Stimulated activated CD4-positive, alpha-beta T cell treated with anti-CD3 and anti-CD28 coated beads, Interleukin-15, amount 100 ng/mL, for 24 hours (primary cell): Measurements from ENCODE around the gene CBY2.
A peak's percentile ranks its signal among the peaks of the same experiment; 100 is the strongest.

ENCODE experiments used
- DNase-seq: peaks from one replicate; pipeline ENCODE4 v3.0.0-alpha.2; 2020

The CBY2 gene

GRCh38 chr13:45702869-45703391, 810 bp downstream of the CBY2 start:
- DNase-seq = no peak

- DNase-seq = no peak
These were observed 2.2 kb downstream of the CBY2 start for GRCh38 chr13:45704211-45704739.

GRCh38 chr13:45704854-45705695, 3.0 kb downstream of the CBY2 start:
- DNase-seq = no peak

- no peak for DNase-seq
These were observed 3.8 kb downstream of the CBY2 start for GRCh38 chr13:45705918-45706317.

- DNase-seq = no peak
These were observed 5.5 kb downstream of the CBY2 start for GRCh38 chr13:45707516-45708100.

- DNase-seq = no peak
These were observed 9.8 kb downstream of the CBY2 start for GRCh38 chr13:45711951-45712350.

GRCh38 chr13:45713106-45713690, 11.1 kb downstream of the CBY2 start:
- DNase-seq = no peak

GRCh38 chr13:45713721-45714120, 11.6 kb downstream of the CBY2 start:
- no peak for DNase-seq

- no peak for DNase-seq
These were observed 12.1 kb downstream of the CBY2 start for GRCh38 chr13:45714170-45714569.

GRCh38 chr13:45715351-45715750, 13.2 kb downstream of the CBY2 start:
- no peak for DNase-seq

GRCh38 chr13:45717349-45717748, 15.2 kb downstream of the CBY2 start:
- no peak for DNase-seq

GRCh38 chr13:45718063-45718462, 15.9 kb downstream of the CBY2 start:
- no peak for DNase-seq

- DNase-seq = no peak
These were observed 16.9 kb downstream of the CBY2 start for GRCh38 chr13:45718992-45719391.

- DNase-seq = no peak
These were observed 19.1 kb downstream of the CBY2 start for GRCh38 chr13:45721203-45721731.

- DNase-seq = no peak
These were observed 21.7 kb downstream of the CBY2 start for GRCh38 chr13:45723798-45724197.

- peak; percentile 15 for DNase-seq
These were observed 26.6 kb downstream of the CBY2 start for GRCh38 chr13:45728759-45729158.

GRCh38 chr13:45731455-45731854, 29.3 kb downstream of the CBY2 start:
- no peak for DNase-seq

GRCh38 chr13:45732916-45733315, 30.8 kb downstream of the CBY2 start:
- DNase-seq = no peak

- DNase-seq = no peak
These were observed 31.2 kb downstream of the CBY2 start for GRCh38 chr13:45733361-45733760.

GRCh38 chr13:45737571-45738017, 35.5 kb downstream of the CBY2 start:
- DNase-seq = peak; percentile 42

- DNase-seq = no peak
These were observed 40.9 kb downstream of the CBY2 start for GRCh38 chr13:45742985-45743384.

GRCh38 chr13:45744979-45745378, 42.9 kb downstream of the CBY2 start:
- no peak for DNase-seq

GRCh38 chr13:45747071-45747470, 45.0 kb downstream of the CBY2 start:
- no peak for DNase-seq
